HG03565 (cell line): Measurements from ENCODE around the gene HOXB7.

Experiments used
- ATAC-seq: cut with Tn5 transposase; IDR thresholded peaks from one replicate; pipeline ENCODE4 v1.9.1; 2021; ENCODE audit warnings: mild to moderate bottlenecking, moderate library complexity; ENCODE audit not compliant: unreplicated experiment

The HOXB7 gene

GRCh38 chr17:48637323-48638260 lies 26.8 kb upstream of the HOXB7 start:
- no peak for ATAC-seq

- ATAC-seq: no peak
Measured at GRCh38 chr17:48636177-48637018, 25.6 kb upstream of the HOXB7 start.

- no peak for ATAC-seq
Measured at GRCh38 chr17:48634493-48635208, 23.8 kb upstream of the HOXB7 start.

GRCh38 chr17:48633266-48633677 lies 22.5 kb upstream of the HOXB7 start:
- ATAC-seq: no peak

- no peak for ATAC-seq
Measured at GRCh38 chr17:48632579-48633265, 21.9 kb upstream of the HOXB7 start.

GRCh38 chr17:48631693-48632578 lies 21.1 kb upstream of the HOXB7 start:
- no peak for ATAC-seq

- no peak for ATAC-seq
Measured at GRCh38 chr17:48630925-48631692, 20.3 kb upstream of the HOXB7 start.

GRCh38 chr17:48630009-48630924 lies 19.4 kb upstream of the HOXB7 start:
- ATAC-seq: no peak

- ATAC-seq: no peak
Measured at GRCh38 chr17:48629411-48629759, 18.6 kb upstream of the HOXB7 start.

GRCh38 chr17:48628649-48629410 lies 18.0 kb upstream of the HOXB7 start:
- ATAC-seq: no peak

GRCh38 chr17:48627623-48628521 lies 17.1 kb upstream of the HOXB7 start:
- no peak for ATAC-seq

GRCh38 chr17:48627118-48627597 lies 16.3 kb upstream of the HOXB7 start:
- no peak for ATAC-seq

GRCh38 chr17:48626245-48627117 lies 15.7 kb upstream of the HOXB7 start, which contains the start of gene HOXB9:
Gene HOXB9 (minus strand): TSS chr17:48626358. CDS start chr17:48626269, 89 bp downstream.
- ATAC-seq: no peak

GRCh38 chr17:48625495-48626244 lies 14.9 kb upstream of the HOXB7 start:
- no peak for ATAC-seq
